NT2/D1 (cell line): ENCODE results near the gene COL9A3.

Source experiments
- DNase-seq: peaks from one replicate; pipeline ENCODE4 v3.0.0-alpha.2; 2011; ENCODE audit warnings: low read depth, low spot score
- H3K27me3 ChIP-seq: 2 replicates; pipeline ENCODE4 v1.6.0; 2011; ENCODE audit warnings: mild to moderate bottlenecking; ENCODE audit not compliant: insufficient read length, insufficient read depth
- H3K36me3 ChIP-seq: 2 replicates; pipeline ENCODE4 v1.6.1; 2011; ENCODE audit warnings: mild to moderate bottlenecking, low read length, mixed read lengths; ENCODE audit not compliant: insufficient read depth, insufficient read length
- H3K4me1 ChIP-seq: 2 replicates; pipeline ENCODE4 v1.5.1; 2011; ENCODE audit not compliant: insufficient read depth, insufficient read length
- H3K4me3 ChIP-seq: 2 replicates; pipeline ENCODE4 v1.5.1; 2011; ENCODE audit warnings: low read depth; ENCODE audit not compliant: insufficient read length
- H3K9ac ChIP-seq: 2 replicates; pipeline ENCODE4 v1.6.0; 2011; ENCODE audit warnings: low read depth; ENCODE audit not compliant: insufficient read length
- H3K9me3 ChIP-seq: 2 replicates; pipeline ENCODE4 v1.5.1; 2011; ENCODE audit warnings: mild to moderate bottlenecking, low read length; ENCODE audit not compliant: insufficient read depth
- SUZ12 ChIP-seq: IDR thresholded peaks from 2 replicates; pipeline ENCODE4 v1.6.1; 2011; ENCODE audit not compliant: insufficient read length, insufficient read depth; ENCODE audit errors: extremely low read depth
- YY1 ChIP-seq: IDR thresholded peaks from 2 replicates; pipeline ENCODE4 v1.6.1; 2011; ENCODE audit not compliant: insufficient read length, insufficient read depth
- ZNF274 ChIP-seq: IDR thresholded peaks from 2 replicates; pipeline ENCODE4 v1.6.1; 2011; ENCODE audit warnings: mild to moderate bottlenecking, low read depth, low read length

Gene COL9A3

GRCh38 chr20:62805155-62805710 is 11.6 kb upstream of the COL9A3 start:
- Histone ChIP-seq H3K27me3 (peaks cover 10% of the 10 kb centered on the region), H3K9ac (peak overlapping the region; percentile 96), H3K4me3 (peak overlapping the region; percentile 94), H3K9me3 (no peaks in the 10 kb centered on the region), H3K4me1 (peaks cover 23% of the 10 kb centered on the region), H3K36me3 (peaks cover 60% of the 10 kb centered on the region)
- no peak for DNase-seq
- TF ChIP-seq YY1 = no peak
- TF ChIP-seq SUZ12 = no peak
- no peak for TF ChIP-seq ZNF274

- Histone ChIP-seq H3K9ac (peak overlapping the region; percentile 93), H3K9me3 (no peaks in the 10 kb centered on the region), H3K36me3 (peaks cover 61% of the 10 kb centered on the region), H3K4me3 (peak overlapping the region; percentile 61), H3K4me1 (peaks cover 23% of the 10 kb centered on the region), H3K27me3 (peaks cover 10% of the 10 kb centered on the region)
- no peak for DNase-seq
- TF ChIP-seq ZNF274 (no peak), YY1 (no peak), SUZ12 (no peak)
Observed at GRCh38 chr20:62805711-62806382, 11.0 kb upstream of the COL9A3 start.

GRCh38 chr20:62806383-62807050 is 10.3 kb upstream of the COL9A3 start:
- Histone ChIP-seq H3K27me3 (peaks cover 10% of the 10 kb centered on the region), H3K4me3 (no peak overlapping the region), H3K9me3 (no peaks in the 10 kb centered on the region), H3K36me3 (peaks cover 59% of the 10 kb centered on the region), H3K4me1 (peaks cover 21% of the 10 kb centered on the region), H3K9ac (peak overlapping the region; percentile 36)
- TF ChIP-seq SUZ12 = no peak
- no peak for TF ChIP-seq ZNF274
- no peak for TF ChIP-seq YY1
- DNase-seq = no peak

GRCh38 chr20:62807444-62808210 is 9.2 kb upstream of the COL9A3 start:
- no peaks in the 10 kb centered on the region for H3K9me3 ChIP-seq
- no peak overlapping the region for H3K4me3 ChIP-seq
- no peak for TF ChIP-seq ZNF274
- no peak for TF ChIP-seq SUZ12
- TF ChIP-seq YY1 = no peak
- peaks cover 64% of the 10 kb centered on the region for H3K36me3 ChIP-seq
- peaks cover 21% of the 10 kb centered on the region for H3K4me1 ChIP-seq
- H3K27me3 ChIP-seq = peaks cover 10% of the 10 kb centered on the region
- H3K9ac ChIP-seq = peak overlapping the region; percentile 32
- DNase-seq = no peak

- H3K36me3 ChIP-seq = peaks cover 69% of the 10 kb centered on the region
- peaks cover 9% of the 10 kb centered on the region for H3K27me3 ChIP-seq
- H3K9ac ChIP-seq = no peak overlapping the region
- TF ChIP-seq ZNF274 (no peak), YY1 (no peak), SUZ12 (no peak)
- DNase-seq = peak; percentile 62
- H3K9me3 ChIP-seq = no peaks in the 10 kb centered on the region
- H3K4me3 ChIP-seq = no peak overlapping the region
- H3K4me1 ChIP-seq = peaks cover 21% of the 10 kb centered on the region
Observed at GRCh38 chr20:62808211-62808865, 8.5 kb upstream of the COL9A3 start.

- DNase-seq = no peak
- TF ChIP-seq SUZ12 = no peak
- TF ChIP-seq YY1 = no peak
- TF ChIP-seq ZNF274 = no peak
- H3K9ac ChIP-seq = peak overlapping the region; percentile 51
- peaks cover 82% of the 10 kb centered on the region for H3K36me3 ChIP-seq
- H3K27me3 ChIP-seq = no peaks in the 10 kb centered on the region
- peaks cover 26% of the 10 kb centered on the region for H3K4me1 ChIP-seq
- H3K4me3 ChIP-seq = no peak overlapping the region
- H3K9me3 ChIP-seq = no peaks in the 10 kb centered on the region
Observed at GRCh38 chr20:62809530-62810428, 7.1 kb upstream of the COL9A3 start.
